Rectal smooth muscle tissue (tissue), 1 donor: ENCODE results near the gene SIL1.
"Not testable (repeated sequence)": the region's sequence is repeated elsewhere in the genome, so short reads cannot be mapped to it uniquely, and the experiment has no call there.

Experiments used
- H3K27ac ChIP-seq: one replicate; pipeline ENCODE4 v1.7.0; 2013; ENCODE audit warnings: low read depth, low read length, inconsistent platforms
- H3K27me3 ChIP-seq: one replicate; pipeline ENCODE4 v1.7.0; 2013; ENCODE audit warnings: low read length; ENCODE audit not compliant: control insufficient read depth, insufficient read depth
- H3K36me3 ChIP-seq: one replicate; pipeline ENCODE4 v1.7.0; 2013; ENCODE audit warnings: low read length; ENCODE audit not compliant: control insufficient read depth, insufficient read depth
- H3K4me1 ChIP-seq: one replicate; pipeline ENCODE4 v1.7.0; 2013; ENCODE audit warnings: low read length; ENCODE audit not compliant: control insufficient read depth, insufficient read depth
- H3K4me3 ChIP-seq: one replicate; pipeline ENCODE4 v1.7.0; 2013; ENCODE audit warnings: low read length
- H3K9ac ChIP-seq: one replicate; pipeline ENCODE4 v1.7.0; 2013; ENCODE audit warnings: low read length

SIL1 gene

DNA sequence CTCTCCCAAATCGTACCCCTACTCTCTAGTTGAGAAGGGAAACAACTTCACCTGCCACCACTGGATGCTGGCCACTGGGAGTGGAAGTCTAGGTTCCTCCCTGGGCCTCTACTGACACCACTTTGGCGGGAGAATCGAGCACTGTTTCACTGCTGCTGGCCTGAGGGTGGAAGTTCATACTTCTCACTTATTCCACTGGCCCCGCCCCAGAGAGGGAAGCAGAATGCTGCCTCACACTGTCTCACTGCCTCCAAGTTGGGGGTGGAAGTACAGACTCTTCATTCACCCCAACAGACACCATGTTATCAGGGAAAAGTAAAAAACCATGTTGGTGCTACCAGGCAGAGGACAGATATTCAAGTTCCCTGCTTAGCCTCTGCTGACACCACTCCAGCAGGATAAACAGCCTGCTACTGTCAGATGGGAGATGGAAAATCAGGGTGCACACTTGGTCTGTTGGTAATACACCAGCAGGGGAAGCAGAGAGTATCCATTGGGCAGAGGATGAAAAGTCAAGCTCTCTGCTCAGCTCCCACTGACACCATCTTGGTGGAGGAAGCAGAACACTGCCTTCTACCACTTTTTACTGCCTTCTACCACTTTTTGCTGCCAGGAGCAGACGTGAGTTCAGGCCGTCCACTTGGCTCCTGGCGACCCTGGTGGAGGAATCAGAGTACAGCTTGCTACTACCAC is 159.4 kb downstream of the SIL1 start:
- no peaks in the 10 kb centered on the region for H3K36me3 ChIP-seq
- no peak overlapping the region for H3K27ac ChIP-seq
- no peak overlapping the region for H3K9ac ChIP-seq
- H3K27me3 ChIP-seq, result no peaks in the 10 kb centered on the region
- H3K4me1 ChIP-seq, result no peaks in the 10 kb centered on the region
- no peak overlapping the region for H3K4me3 ChIP-seq

DNA sequence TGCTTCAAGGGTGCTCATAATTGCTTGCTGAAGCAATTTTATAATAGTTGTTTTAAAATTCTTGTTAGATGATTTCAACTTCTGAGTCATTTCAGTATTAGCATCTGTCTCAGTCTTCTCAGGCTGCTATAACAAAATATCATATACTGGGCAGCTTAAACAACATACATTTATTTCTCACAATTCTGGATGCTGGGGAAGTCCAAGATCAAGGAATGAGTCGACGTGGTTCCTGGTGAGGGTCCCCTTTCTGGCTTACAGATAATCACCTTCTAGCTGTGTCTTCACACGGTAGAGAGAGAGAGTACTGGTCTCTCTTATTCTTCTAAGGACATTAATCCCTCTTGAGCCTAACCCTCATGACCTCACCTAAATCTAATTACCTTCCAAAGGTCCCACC is 160.4 kb downstream of the SIL1 start:
- Histone ChIP-seq H3K27ac (no peak overlapping the region), H3K4me1 (no peaks in the 10 kb centered on the region), H3K4me3 (no peak overlapping the region), H3K27me3 (no peaks in the 10 kb centered on the region), H3K36me3 (no peaks in the 10 kb centered on the region), H3K9ac (no peak overlapping the region)

DNA sequence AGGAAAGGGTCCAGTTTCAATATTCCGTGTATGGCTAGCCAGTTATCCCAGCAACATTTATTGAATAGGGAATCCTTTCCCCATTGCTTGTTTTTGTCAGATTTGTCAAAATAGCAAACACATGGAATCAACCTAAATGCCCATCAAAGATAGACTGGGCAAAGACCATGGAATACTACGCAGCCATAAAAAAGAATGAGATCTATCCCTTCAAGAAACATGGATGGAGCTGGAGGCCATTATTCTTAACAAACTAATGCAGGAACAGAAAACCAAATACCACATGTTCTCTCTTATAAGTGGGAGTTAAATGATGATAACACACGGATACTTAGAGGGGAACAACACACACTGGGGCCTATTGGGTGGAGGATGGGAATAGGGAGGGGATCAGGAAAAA is 161.8 kb downstream of the SIL1 start:
- not testable (repeated sequence) for H3K4me3 ChIP-seq, H3K27me3 ChIP-seq, H3K36me3 ChIP-seq, H3K27ac ChIP-seq, H3K9ac ChIP-seq, H3K4me1 ChIP-seq

- no peaks in the 10 kb centered on the region for H3K4me1 ChIP-seq
- H3K36me3 ChIP-seq, result no peaks in the 10 kb centered on the region
- no peak overlapping the region for H3K4me3 ChIP-seq
- H3K27ac ChIP-seq, result no peak overlapping the region
- H3K27me3 ChIP-seq, result no peaks in the 10 kb centered on the region
- no peak overlapping the region for H3K9ac ChIP-seq
These were observed 171.0 kb downstream of the SIL1 start for GRCh38 chr5:139027150-139027549.

GRCh38 chr5:139025651-139026050 is 172.5 kb downstream of the SIL1 start:
- no peaks in the 10 kb centered on the region for H3K4me1 ChIP-seq
- no peak overlapping the region for H3K27ac ChIP-seq
- no peaks in the 10 kb centered on the region for H3K27me3 ChIP-seq
- H3K9ac ChIP-seq, result no peak overlapping the region
- no peaks in the 10 kb centered on the region for H3K36me3 ChIP-seq
- H3K4me3 ChIP-seq, result no peak overlapping the region

- Histone ChIP-seq H3K4me1 (no peaks in the 10 kb centered on the region), H3K27me3 (no peaks in the 10 kb centered on the region), H3K27ac (no peak overlapping the region), H3K9ac (no peak overlapping the region), H3K4me3 (no peak overlapping the region), H3K36me3 (peaks cover 6% of the 10 kb centered on the region)
These were observed 174.9 kb downstream of the SIL1 start for GRCh38 chr5:139023286-139023685.

DNA sequence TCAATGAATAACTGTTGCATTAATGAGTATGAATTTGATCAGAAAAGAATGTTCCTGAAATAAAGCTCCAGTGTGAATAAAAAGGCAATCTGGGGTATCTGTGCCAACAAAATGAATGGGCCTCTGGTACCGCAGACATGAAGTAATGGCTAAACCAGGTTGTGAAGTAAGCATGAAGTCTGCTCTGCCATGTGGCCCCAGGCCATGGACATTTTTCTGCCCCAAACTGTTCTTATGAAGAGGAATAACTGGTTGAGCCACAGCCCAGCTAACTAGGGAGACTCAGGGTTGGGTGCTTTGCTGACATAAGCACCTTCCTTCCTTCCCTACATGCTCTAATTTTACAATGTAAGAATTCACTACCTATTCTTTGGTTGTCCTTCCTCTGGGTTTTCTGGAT is 175.6 kb downstream of the SIL1 start:
- H3K36me3 ChIP-seq, result peaks cover 6% of the 10 kb centered on the region
- no peak overlapping the region for H3K27ac ChIP-seq
- H3K4me1 ChIP-seq, result no peaks in the 10 kb centered on the region

DNA sequence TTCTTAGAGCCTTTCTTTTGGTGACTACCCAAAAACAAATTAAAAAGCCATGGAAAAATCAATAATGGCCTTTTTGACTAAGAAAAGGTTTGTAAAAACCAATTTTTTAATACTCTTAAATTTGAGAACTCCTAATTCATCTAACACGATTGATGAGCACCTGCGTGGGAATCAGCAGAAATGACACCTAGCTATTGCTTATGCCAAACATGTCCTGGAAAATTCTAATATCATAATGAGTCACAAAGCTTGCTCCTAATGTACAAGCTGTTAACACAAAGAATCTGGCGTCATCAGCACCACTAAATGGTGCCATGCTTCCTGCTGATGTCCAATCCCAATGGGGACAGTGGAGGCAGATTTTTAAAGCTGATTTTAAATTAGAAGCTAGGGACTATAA is 176.8 kb downstream of the SIL1 start:
- Histone ChIP-seq H3K4me3 (no peak overlapping the region), H3K9ac (no peak overlapping the region), H3K27me3 (no peaks in the 10 kb centered on the region), H3K4me1 (no peaks in the 10 kb centered on the region), H3K27ac (no peak overlapping the region), H3K36me3 (peaks cover 8% of the 10 kb centered on the region)

More for the DNA sequence above, 175.6 kb downstream of the SIL1 start:
- Histone ChIP-seq H3K4me3 (no peak overlapping the region), H3K27me3 (no peaks in the 10 kb centered on the region), H3K9ac (no peak overlapping the region)

GRCh38 chr5:139019880-139020279 is 178.3 kb downstream of the SIL1 start:
- Histone ChIP-seq H3K36me3 (peaks cover 11% of the 10 kb centered on the region), H3K4me1 (no peaks in the 10 kb centered on the region), H3K27me3 (no peaks in the 10 kb centered on the region), H3K4me3 (no peak overlapping the region), H3K27ac (no peak overlapping the region), H3K9ac (no peak overlapping the region)

DNA sequence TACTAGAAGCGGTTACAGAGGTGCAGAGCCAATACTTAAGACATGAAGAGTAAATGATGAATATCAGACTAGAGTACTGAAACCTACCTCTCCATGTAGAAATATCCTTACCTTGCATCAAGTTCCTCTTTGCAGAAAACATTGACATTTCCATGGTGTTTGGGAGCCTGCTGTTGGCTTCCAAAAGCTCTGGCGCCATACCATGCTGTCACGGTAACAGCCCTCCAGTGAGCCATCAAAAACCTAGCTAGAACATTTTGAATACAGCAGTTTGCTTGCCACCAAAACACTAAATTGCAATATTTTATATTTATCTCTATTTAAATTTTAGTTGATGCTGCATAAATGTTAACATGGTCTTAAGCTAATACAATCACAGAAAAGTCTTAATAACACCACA is 179.0 kb downstream of the SIL1 start:
- H3K4me1 ChIP-seq, result no peaks in the 10 kb centered on the region
- H3K27me3 ChIP-seq, result no peaks in the 10 kb centered on the region
- peaks cover 11% of the 10 kb centered on the region for H3K36me3 ChIP-seq
- H3K9ac ChIP-seq, result no peak overlapping the region
- no peak overlapping the region for H3K27ac ChIP-seq
- H3K4me3 ChIP-seq, result no peak overlapping the region

GRCh38 chr5:139017624-139018023 is 180.5 kb downstream of the SIL1 start:
- H3K4me3 ChIP-seq, result no peak overlapping the region
- peaks cover 11% of the 10 kb centered on the region for H3K36me3 ChIP-seq
- no peaks in the 10 kb centered on the region for H3K4me1 ChIP-seq
- H3K27ac ChIP-seq, result no peak overlapping the region
- no peaks in the 10 kb centered on the region for H3K27me3 ChIP-seq
- H3K9ac ChIP-seq, result no peak overlapping the region

DNA sequence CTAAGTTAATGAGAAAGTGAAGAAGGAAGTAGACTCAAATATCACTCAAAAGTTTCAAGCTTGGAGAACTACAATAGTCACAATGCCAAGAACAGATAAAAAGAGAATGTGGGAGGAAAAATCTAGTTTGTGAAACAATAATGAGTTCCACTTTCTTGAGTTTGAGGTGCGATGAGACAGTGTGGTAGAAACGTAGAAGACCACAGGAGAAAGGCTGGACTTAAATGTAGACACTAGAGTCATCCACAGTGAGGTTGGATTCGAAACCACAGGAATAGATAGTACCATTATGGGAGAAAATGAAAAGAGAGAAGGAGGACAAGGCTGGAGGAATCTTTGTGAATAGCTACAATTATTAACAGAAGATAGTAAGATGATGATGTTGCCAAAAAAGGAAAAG is 182.0 kb downstream of the SIL1 start:
- no peaks in the 10 kb centered on the region for H3K27me3 ChIP-seq
- peaks cover 11% of the 10 kb centered on the region for H3K36me3 ChIP-seq
- H3K9ac ChIP-seq, result no peak overlapping the region
- H3K4me1 ChIP-seq, result no peaks in the 10 kb centered on the region
- no peak overlapping the region for H3K27ac ChIP-seq
- no peak overlapping the region for H3K4me3 ChIP-seq

- Histone ChIP-seq H3K36me3 (peaks cover 11% of the 10 kb centered on the region), H3K27ac (no peak overlapping the region), H3K4me3 (no peak overlapping the region), H3K27me3 (no peaks in the 10 kb centered on the region), H3K9ac (no peak overlapping the region), H3K4me1 (no peaks in the 10 kb centered on the region)
These were observed 183.4 kb downstream of the SIL1 start for GRCh38 chr5:139014726-139015125.
